ENCODE data around the gene ABHD12B. TPM values are rescaled to one million over a fixed set of nuclear protein-coding genes. Genes with fewer than 3 reads are reported as not detected.

Gene ABHD12B
- total RNA-seq, 2 donors from 2014 or later = 0.80 to 55.0 TPM

DNA sequence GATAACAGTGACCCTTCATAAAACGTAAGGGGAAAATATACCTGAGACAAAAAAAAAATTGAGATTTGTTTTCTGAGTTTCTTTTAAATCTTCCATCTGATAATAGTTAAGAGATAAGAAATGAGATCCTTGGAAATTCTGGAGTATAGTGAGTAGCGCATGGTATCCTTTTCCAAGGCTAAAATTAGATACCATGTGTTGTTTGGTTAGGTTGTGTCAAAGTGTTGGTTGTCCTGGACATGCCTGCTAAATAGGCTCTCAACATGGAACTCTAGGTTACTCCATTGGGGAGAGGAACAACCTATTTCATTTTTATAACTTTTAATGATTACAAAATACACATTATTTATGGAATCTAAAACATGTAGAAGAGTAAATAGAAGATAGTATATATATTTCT is 57.7 kb downstream of the ABHD12B start:
- H3K4me3 Mint-ChIP-seq = no peak overlapping the region

GRCh38 chr14:50931559-50931958 is 59.7 kb downstream of the ABHD12B start:
- H3K9me3 Mint-ChIP-seq = no peaks in the 10 kb centered on the region

More for the DNA sequence above, 57.7 kb downstream of the ABHD12B start:
- H3K9me3 Mint-ChIP-seq = no peaks in the 10 kb centered on the region
- H3K36me3 Mint-ChIP-seq (ENCODE audit: low read depth) = peaks cover 20% of the 10 kb centered on the region
- H3K27me3 ChIP-seq (ENCODE audit: control insufficient read depth, insufficient read depth, low read length, poor library complexity, severe bottlenecking) = no peaks in the 10 kb centered on the region
- TF ChIP-seq CTCF (conservative IDR thresholded peaks at IDR 0.05) = no peak
- H3K27me3 Mint-ChIP-seq (ENCODE audit: insufficient read depth) = no peaks in the 10 kb centered on the region
- no peak overlapping the region for H3K4me3 ChIP-seq (ENCODE audit: low read length)
- peaks cover 11% of the 10 kb centered on the region for H3K4me1 Mint-ChIP-seq
- 93 to 95% methylated on average over 2 of the region's 2 CpGs for WGBS, 2 experiments (ENCODE audit: insufficient coverage in 1 of 2, insufficient read length in 1 of 2)
- DNase-seq = no peak
- H3K4me1 ChIP-seq (ENCODE audit: control insufficient read depth, insufficient read depth, low read length) = no peaks in the 10 kb centered on the region
- H3K27ac Mint-ChIP-seq = no peak overlapping the region
- H3K9ac ChIP-seq (ENCODE audit: extremely low read depth, low read length, poor library complexity, severe bottlenecking) = no peak overlapping the region
- no peak overlapping the region for H3K27ac ChIP-seq (ENCODE audit: low read depth, low read length)
- H3K9me3 ChIP-seq (ENCODE audit: control insufficient read depth, low read length) = no peaks in the 10 kb centered on the region
- no peaks in the 10 kb centered on the region for H3K36me3 ChIP-seq (ENCODE audit: control insufficient read depth, insufficient read depth, low read length)

GRCh38 chr14:50932156-50932555 is 60.3 kb downstream of the ABHD12B start:
- Mint-ChIP-seq H3K27ac (no peak overlapping the region), H3K9me3 (no peaks in the 10 kb centered on the region), H3K27me3 (ENCODE audit: insufficient read depth) (no peaks in the 10 kb centered on the region), H3K4me1 (peaks cover 12% of the 10 kb centered on the region), H3K4me3 (no peak overlapping the region), H3K36me3 (ENCODE audit: low read depth) (peaks cover 28% of the 10 kb centered on the region)
- H3K27ac ChIP-seq (ENCODE audit: low read depth, low read length) = no peak overlapping the region
- WGBS, 2 experiments (ENCODE audit: insufficient coverage in 1 of 2, insufficient read length in 1 of 2) = 90 to 100% methylated on average over 1 of the region's 1 CpG
- H3K27me3 ChIP-seq (ENCODE audit: control insufficient read depth, insufficient read depth, low read length, poor library complexity, severe bottlenecking) = no peaks in the 10 kb centered on the region
- no peaks in the 10 kb centered on the region for H3K9me3 ChIP-seq (ENCODE audit: control insufficient read depth, low read length)
- DNase-seq = no peak
- H3K4me1 ChIP-seq (ENCODE audit: control insufficient read depth, insufficient read depth, low read length) = no peaks in the 10 kb centered on the region
- no peaks in the 10 kb centered on the region for H3K36me3 ChIP-seq (ENCODE audit: control insufficient read depth, insufficient read depth, low read length)
- H3K9ac ChIP-seq (ENCODE audit: extremely low read depth, low read length, poor library complexity, severe bottlenecking) = no peak overlapping the region
- no peak overlapping the region for H3K4me3 ChIP-seq (ENCODE audit: low read length)
- TF ChIP-seq CTCF (conservative IDR thresholded peaks at IDR 0.05) = no peak

More at GRCh38 chr14:50931559-50931958, 59.7 kb downstream of the ABHD12B start:
- Histone ChIP-seq H3K9me3 (ENCODE audit: control insufficient read depth, low read length) (no peaks in the 10 kb centered on the region), H3K4me3 (ENCODE audit: low read length) (no peak overlapping the region), H3K27ac (ENCODE audit: low read depth, low read length) (no peak overlapping the region), H3K27me3 (ENCODE audit: control insufficient read depth, insufficient read depth, low read length, poor library complexity, severe bottlenecking) (no peaks in the 10 kb centered on the region), H3K4me1 (ENCODE audit: control insufficient read depth, insufficient read depth, low read length) (no peaks in the 10 kb centered on the region), H3K9ac (ENCODE audit: extremely low read depth, low read length, poor library complexity, severe bottlenecking) (no peak overlapping the region), H3K36me3 (ENCODE audit: control insufficient read depth, insufficient read depth, low read length) (no peaks in the 10 kb centered on the region)
- H3K27ac Mint-ChIP-seq = no peak overlapping the region
- H3K27me3 Mint-ChIP-seq (ENCODE audit: insufficient read depth) = no peaks in the 10 kb centered on the region
- peaks cover 11% of the 10 kb centered on the region for H3K4me1 Mint-ChIP-seq
- no peak for TF ChIP-seq CTCF (conservative IDR thresholded peaks at IDR 0.05)
- WGBS, 2 experiments (ENCODE audit: insufficient coverage in 1 of 2, insufficient read length in 1 of 2) = 93 to 100% methylated on average over 1 to 3 of the region's 3 CpGs
- peaks cover 28% of the 10 kb centered on the region for H3K36me3 Mint-ChIP-seq (ENCODE audit: low read depth)
- no peak for DNase-seq
- H3K4me3 Mint-ChIP-seq = no peak overlapping the region

Data from endodermal cell (in vitro differentiated cells).